ENCODE measurements around the gene CYP2R1. TPM values are rescaled to one million over a fixed set of nuclear protein-coding genes. Genes with fewer than 3 reads are reported as not detected.
A peak's percentile ranks its signal among the peaks of the same experiment; 100 is the strongest.
"Not testable (repeated sequence)": the region's sequence is repeated elsewhere in the genome, so short reads cannot be mapped to it uniquely, and the experiment has no call there.

CYP2R1 gene
- total RNA-seq, 2 donors from 2014 or later, result 7.6 to 9.3 TPM

- Histone ChIP-seq H3K27ac (peak overlapping the region; percentile 91 to 94), H3K9me3 (no peaks in the 10 kb centered on the region), H3K4me1 (peaks cover 0 to 13% of the 10 kb centered on the region in 2 donors), H3K36me3 (no peaks in the 10 kb centered on the region), H3K27me3 (no peaks in the 10 kb centered on the region), H3K4me3 (peak overlapping the region; percentile 53 to 83)
- TF ChIP-seq CTCF (IDR thresholded peaks at IDR 0.05), result no peak
- peak; percentile 89 for DNase-seq (ENCODE audit: low spot score)
Measured at GRCh38 chr11:14891143-14892035, 642 bp downstream of the CYP2R1 start.

- Histone ChIP-seq H3K9me3 (no peaks in the 10 kb centered on the region), H3K36me3 (no peaks in the 10 kb centered on the region), H3K27me3 (no peaks in the 10 kb centered on the region), H3K4me1 (peaks cover 0 to 13% of the 10 kb centered on the region in 2 donors), H3K4me3 (no peak overlapping the region), H3K27ac (no peak overlapping the region)
- no peak for TF ChIP-seq CTCF (IDR thresholded peaks at IDR 0.05)
- DNase-seq (ENCODE audit: low spot score), result no peak
Measured at GRCh38 chr11:14886513-14886912, 5.5 kb downstream of the CYP2R1 start.

- no peaks in the 10 kb centered on the region for H3K9me3 ChIP-seq
- H3K27ac ChIP-seq, result no peak overlapping the region
- no peaks in the 10 kb centered on the region for H3K27me3 ChIP-seq
- H3K4me1 ChIP-seq, result peaks cover 0 to under 1% of the 10 kb centered on the region in 2 donors
- DNase-seq (ENCODE audit: low spot score), result no peak
- TF ChIP-seq CTCF (IDR thresholded peaks at IDR 0.05), result no peak
- no peak overlapping the region for H3K4me3 ChIP-seq
- peaks cover 3% of the 10 kb centered on the region for H3K36me3 ChIP-seq
Measured at GRCh38 chr11:14884667-14885273, 7.3 kb downstream of the CYP2R1 start.

- H3K4me1 ChIP-seq; H3K27me3 ChIP-seq; H3K36me3 ChIP-seq; H3K27ac ChIP-seq; H3K4me3 ChIP-seq; DNase-seq (ENCODE audit: low spot score); H3K9me3 ChIP-seq: not testable (repeated sequence)
Measured at GRCh38 chr11:14883683-14884082, 8.3 kb downstream of the CYP2R1 start.

- no peak for TF ChIP-seq CTCF (IDR thresholded peaks at IDR 0.05)
- Histone ChIP-seq H3K9me3 (no peaks in the 10 kb centered on the region), H3K4me3 (no peak overlapping the region)
Measured at GRCh38 chr11:14882196-14882595, 9.8 kb downstream of the CYP2R1 start.

GRCh38 chr11:14881576-14882193 is 10.3 kb downstream of the CYP2R1 start:
- no peaks in the 10 kb centered on the region for H3K9me3 ChIP-seq
- H3K27me3 ChIP-seq, result no peaks in the 10 kb centered on the region
- H3K36me3 ChIP-seq, result peaks cover 14% of the 10 kb centered on the region
- no peak overlapping the region for H3K4me3 ChIP-seq
- no peak for TF ChIP-seq CTCF (IDR thresholded peaks at IDR 0.05)
- DNase-seq (ENCODE audit: low spot score), result no peak
- no peak overlapping the region for H3K27ac ChIP-seq
- no peaks in the 10 kb centered on the region for H3K4me1 ChIP-seq

More at GRCh38 chr11:14882196-14882595, 9.8 kb downstream of the CYP2R1 start:
- DNase-seq (ENCODE audit: low spot score), result no peak
- no peaks in the 10 kb centered on the region for H3K27me3 ChIP-seq
- peaks cover 14% of the 10 kb centered on the region for H3K36me3 ChIP-seq
- H3K27ac ChIP-seq, result no peak overlapping the region
- H3K4me1 ChIP-seq, result no peaks in the 10 kb centered on the region
